K562 (cell line): ENCODE data around the gene C16orf96. TPM values are rescaled to one million over a fixed set of nuclear protein-coding genes. Genes with fewer than 3 reads are reported as not detected.

Source experiments
- NONO ChIP-seq, 2 experiments: fragments of 200-400 bp in 1 of 2; fragments of 450-650 bp in 1 of 2; formaldehyde crosslinking in 1 of 2; IDR thresholded peaks; 2 replicates each; pipeline ENCODE4 v1.6.1; 2017; ENCODE audit warnings: low read depth in 2 of 2, mild to moderate bottlenecking in 2 of 2, moderate library complexity in 2 of 2, low read length in 1 of 2
- RUNX1 ChIP-seq: sonication (generic); IDR thresholded peaks from 2 replicates; pipeline ENCODE4 v1.6.1; 2016; ENCODE audit warnings: antibody characterized with exemption, low read depth
- SMC3 ChIP-seq: conservative IDR thresholded peaks from 2 replicates; pipeline ENCODE4 v1.6.1; 2011; ENCODE audit warnings: low read depth, low read length, improper control_type of control experiment; ENCODE audit not compliant: insufficient read depth
- ZNF407 ChIP-seq: fragments of 450-650 bp; IDR thresholded peaks from 2 replicates; pipeline ENCODE4 v1.6.1; 2016; ENCODE audit warnings: low read depth
- polyA plus RNA-seq, 8 experiments: library from polyadenylated mRNA; depleted of rRNA in 4 of 8; stranded (reverse) in 5 of 8; unstranded in 3 of 8; fragments of >200 nt; fragmentation: Nextera tagmentation in 2 of 8; fragmentation: Illumina TruSeq in 1 of 8; extraction: Ambion mirVana in 2 of 8; extraction: Trizol in 1 of 8; gene quantifications; 2 replicates each; pipeline versions ENCODE4 v1.2.1 to v1.2.3, GENCODE V29; 2011 to 2014; ENCODE audit warnings: inconsistent platforms in 1 of 8, missing spikeins in 1 of 8
- total RNA-seq, 7 experiments: library from RNA; depleted of rRNA in 6 of 7; stranded (reverse); fragments of >200 nt in 6 of 7; fragmentation: Illumina TruSeq in 2 of 7; extraction: Trizol in 2 of 7; gene quantifications; 2 replicates each; pipeline versions ENCODE4 v1.2.1 to v1.2.3, GENCODE V29; 2011 to 2021; ENCODE audit warnings: low replicate concordance in 1 of 7
- TF ChIP-seq, protein P1 (sequence below): fragments of 450-650 bp; IDR thresholded peaks from 2 replicates; pipeline ENCODE4 v1.6.1; 2016; ENCODE audit warnings: mild to moderate bottlenecking, moderate library complexity

Gene C16orf96
- total and polyA plus RNA-seq, 9 of the 15 experiments (the other 6 are each of a cell fraction or from before 2014, with no cell fraction given), result not detected

GRCh38 chr16:4613636-4614570 is 57.8 kb downstream of the C16orf96 start (continued):
- TF ChIP-seq, protein P1, sequence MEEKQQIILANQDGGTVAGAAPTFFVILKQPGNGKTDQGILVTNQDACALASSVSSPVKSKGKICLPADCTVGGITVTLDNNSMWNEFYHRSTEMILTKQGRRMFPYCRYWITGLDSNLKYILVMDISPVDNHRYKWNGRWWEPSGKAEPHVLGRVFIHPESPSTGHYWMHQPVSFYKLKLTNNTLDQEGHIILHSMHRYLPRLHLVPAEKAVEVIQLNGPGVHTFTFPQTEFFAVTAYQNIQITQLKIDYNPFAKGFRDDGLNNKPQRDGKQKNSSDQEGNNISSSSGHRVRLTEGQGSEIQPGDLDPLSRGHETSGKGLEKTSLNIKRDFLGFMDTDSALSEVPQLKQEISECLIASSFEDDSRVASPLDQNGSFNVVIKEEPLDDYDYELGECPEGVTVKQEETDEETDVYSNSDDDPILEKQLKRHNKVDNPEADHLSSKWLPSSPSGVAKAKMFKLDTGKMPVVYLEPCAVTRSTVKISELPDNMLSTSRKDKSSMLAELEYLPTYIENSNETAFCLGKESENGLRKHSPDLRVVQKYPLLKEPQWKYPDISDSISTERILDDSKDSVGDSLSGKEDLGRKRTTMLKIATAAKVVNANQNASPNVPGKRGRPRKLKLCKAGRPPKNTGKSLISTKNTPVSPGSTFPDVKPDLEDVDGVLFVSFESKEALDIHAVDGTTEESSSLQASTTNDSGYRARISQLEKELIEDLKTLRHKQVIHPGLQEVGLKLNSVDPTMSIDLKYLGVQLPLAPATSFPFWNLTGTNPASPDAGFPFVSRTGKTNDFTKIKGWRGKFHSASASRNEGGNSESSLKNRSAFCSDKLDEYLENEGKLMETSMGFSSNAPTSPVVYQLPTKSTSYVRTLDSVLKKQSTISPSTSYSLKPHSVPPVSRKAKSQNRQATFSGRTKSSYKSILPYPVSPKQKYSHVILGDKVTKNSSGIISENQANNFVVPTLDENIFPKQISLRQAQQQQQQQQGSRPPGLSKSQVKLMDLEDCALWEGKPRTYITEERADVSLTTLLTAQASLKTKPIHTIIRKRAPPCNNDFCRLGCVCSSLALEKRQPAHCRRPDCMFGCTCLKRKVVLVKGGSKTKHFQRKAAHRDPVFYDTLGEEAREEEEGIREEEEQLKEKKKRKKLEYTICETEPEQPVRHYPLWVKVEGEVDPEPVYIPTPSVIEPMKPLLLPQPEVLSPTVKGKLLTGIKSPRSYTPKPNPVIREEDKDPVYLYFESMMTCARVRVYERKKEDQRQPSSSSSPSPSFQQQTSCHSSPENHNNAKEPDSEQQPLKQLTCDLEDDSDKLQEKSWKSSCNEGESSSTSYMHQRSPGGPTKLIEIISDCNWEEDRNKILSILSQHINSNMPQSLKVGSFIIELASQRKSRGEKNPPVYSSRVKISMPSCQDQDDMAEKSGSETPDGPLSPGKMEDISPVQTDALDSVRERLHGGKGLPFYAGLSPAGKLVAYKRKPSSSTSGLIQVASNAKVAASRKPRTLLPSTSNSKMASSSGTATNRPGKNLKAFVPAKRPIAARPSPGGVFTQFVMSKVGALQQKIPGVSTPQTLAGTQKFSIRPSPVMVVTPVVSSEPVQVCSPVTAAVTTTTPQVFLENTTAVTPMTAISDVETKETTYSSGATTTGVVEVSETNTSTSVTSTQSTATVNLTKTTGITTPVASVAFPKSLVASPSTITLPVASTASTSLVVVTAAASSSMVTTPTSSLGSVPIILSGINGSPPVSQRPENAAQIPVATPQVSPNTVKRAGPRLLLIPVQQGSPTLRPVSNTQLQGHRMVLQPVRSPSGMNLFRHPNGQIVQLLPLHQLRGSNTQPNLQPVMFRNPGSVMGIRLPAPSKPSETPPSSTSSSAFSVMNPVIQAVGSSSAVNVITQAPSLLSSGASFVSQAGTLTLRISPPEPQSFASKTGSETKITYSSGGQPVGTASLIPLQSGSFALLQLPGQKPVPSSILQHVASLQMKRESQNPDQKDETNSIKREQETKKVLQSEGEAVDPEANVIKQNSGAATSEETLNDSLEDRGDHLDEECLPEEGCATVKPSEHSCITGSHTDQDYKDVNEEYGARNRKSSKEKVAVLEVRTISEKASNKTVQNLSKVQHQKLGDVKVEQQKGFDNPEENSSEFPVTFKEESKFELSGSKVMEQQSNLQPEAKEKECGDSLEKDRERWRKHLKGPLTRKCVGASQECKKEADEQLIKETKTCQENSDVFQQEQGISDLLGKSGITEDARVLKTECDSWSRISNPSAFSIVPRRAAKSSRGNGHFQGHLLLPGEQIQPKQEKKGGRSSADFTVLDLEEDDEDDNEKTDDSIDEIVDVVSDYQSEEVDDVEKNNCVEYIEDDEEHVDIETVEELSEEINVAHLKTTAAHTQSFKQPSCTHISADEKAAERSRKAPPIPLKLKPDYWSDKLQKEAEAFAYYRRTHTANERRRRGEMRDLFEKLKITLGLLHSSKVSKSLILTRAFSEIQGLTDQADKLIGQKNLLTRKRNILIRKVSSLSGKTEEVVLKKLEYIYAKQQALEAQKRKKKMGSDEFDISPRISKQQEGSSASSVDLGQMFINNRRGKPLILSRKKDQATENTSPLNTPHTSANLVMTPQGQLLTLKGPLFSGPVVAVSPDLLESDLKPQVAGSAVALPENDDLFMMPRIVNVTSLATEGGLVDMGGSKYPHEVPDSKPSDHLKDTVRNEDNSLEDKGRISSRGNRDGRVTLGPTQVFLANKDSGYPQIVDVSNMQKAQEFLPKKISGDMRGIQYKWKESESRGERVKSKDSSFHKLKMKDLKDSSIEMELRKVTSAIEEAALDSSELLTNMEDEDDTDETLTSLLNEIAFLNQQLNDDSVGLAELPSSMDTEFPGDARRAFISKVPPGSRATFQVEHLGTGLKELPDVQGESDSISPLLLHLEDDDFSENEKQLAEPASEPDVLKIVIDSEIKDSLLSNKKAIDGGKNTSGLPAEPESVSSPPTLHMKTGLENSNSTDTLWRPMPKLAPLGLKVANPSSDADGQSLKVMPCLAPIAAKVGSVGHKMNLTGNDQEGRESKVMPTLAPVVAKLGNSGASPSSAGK, result peak; percentile 23; the same call in 1 of the 2 replicates
- no peak for TF ChIP-seq RUNX1
- no peak for TF ChIP-seq NONO (IDR thresholded peaks at IDR 0.05; ENCODE audit: low read depth in 2 of 2, low read length in 1 of 2)
- no peak for TF ChIP-seq SMC3
- no peak for TF ChIP-seq ZNF407
